OCI-LY3 (cell line): Measurements from ENCODE around the gene GRK3.

Experiments
- H2AFZ ChIP-seq: fragments of 200-600, 300-600 bp; shearing (Covaris generic); 2 replicates; pipeline ENCODE4 v1.6.0; 2014; ENCODE audit warnings: antibody characterized with exemption, low read depth, low read length
- H3K27ac ChIP-seq: fragments of 200-600, 300-600 bp; sonication (generic); 2 replicates; pipeline ENCODE4 v1.5.1; 2014; ENCODE audit warnings: mild to moderate bottlenecking, low read length, moderate library complexity, mixed read lengths
- H3K27me3 ChIP-seq: fragments of 200-600, 300-600 bp; sonication (generic); 2 replicates; pipeline ENCODE4 v1.6.1; 2014; ENCODE audit warnings: low read depth, low read length, mixed read lengths
- H3K36me3 ChIP-seq: fragments of 200-600, 300-600 bp; sonication (generic); replicated peaks from 2 replicates; pipeline ENCODE3; 2014; ENCODE audit warnings: low read depth, low read length, mixed read lengths
- H3K4me1 ChIP-seq: fragments of 300-600, 200-600 bp; sonication (generic); 2 replicates; pipeline ENCODE4 v1.6.1; 2014; ENCODE audit warnings: low read length, mixed read lengths
- H3K4me2 ChIP-seq: fragments of 200-600, 300-600 bp; sonication (generic); 2 replicates; pipeline ENCODE4 v1.6.1; 2014; ENCODE audit warnings: low read length, mixed read lengths
- H3K4me3 ChIP-seq: fragments of 300-600, 200-600 bp; sonication (generic); 2 replicates; pipeline ENCODE4 v1.5.1; 2014; ENCODE audit warnings: antibody characterized with exemption, mild to moderate bottlenecking, low read length, moderate library complexity
- H3K79me2 ChIP-seq: fragments of 300-600, 200-600 bp; shearing (Covaris generic); 2 replicates; pipeline ENCODE4 v1.6.1; 2014; ENCODE audit warnings: mild to moderate bottlenecking, low read length, mixed read lengths
- H3K9ac ChIP-seq: fragments of 300-600, 200-600 bp; shearing (Covaris generic); 2 replicates; pipeline ENCODE4 v1.6.0; 2014; ENCODE audit warnings: mild to moderate bottlenecking, low read length, moderate library complexity
- H3K9me3 ChIP-seq: fragments of 200-600, 300-600 bp; shearing (Covaris generic); 2 replicates; pipeline ENCODE4 v1.6.1; 2014; ENCODE audit warnings: low read length, mixed read lengths; ENCODE audit not compliant: insufficient read depth
- H4K20me1 ChIP-seq: fragments of 200-600, 300-600 bp; sonication (generic); 2 replicates; pipeline ENCODE4 v1.6.1; 2016; ENCODE audit warnings: low read length, mixed read lengths; ENCODE audit not compliant: insufficient read depth
- CTCF ChIP-seq: fragments of 200-600, 300-600 bp; sonication (generic); IDR thresholded peaks from 2 replicates; pipeline ENCODE4 v1.5.1; 2014; ENCODE audit warnings: antibody characterized with exemption, low read length, low read depth
- EZH2phosphoT487 ChIP-seq: fragments of 200-600 bp; shearing (Covaris generic); IDR thresholded peaks from 2 replicates; pipeline ENCODE4 v1.6.1; 2018; ENCODE audit warnings: antibody characterized with exemption, mixed run types, low read depth

GRK3 gene

GRCh38 chr22:25722223-25722622 is 157.7 kb downstream of the GRK3 start:
- Histone ChIP-seq H3K27ac (no peak overlapping the region), H3K4me1 (peaks cover 22% of the 10 kb centered on the region), H3K9ac (no peak overlapping the region), H3K36me3 (peaks cover 45% of the 10 kb centered on the region), H3K27me3 (no peaks in the 10 kb centered on the region), H3K4me3 (no peak overlapping the region), H3K79me2 (no peaks in the 10 kb centered on the region), H3K4me2 (no peak overlapping the region), H3K9me3 (no peaks in the 10 kb centered on the region), H2AFZ (no peak overlapping the region), H4K20me1 (no peaks in the 10 kb centered on the region)
- TF ChIP-seq CTCF, result no peak
- TF ChIP-seq EZH2phosphoT487, result no peak

DNA sequence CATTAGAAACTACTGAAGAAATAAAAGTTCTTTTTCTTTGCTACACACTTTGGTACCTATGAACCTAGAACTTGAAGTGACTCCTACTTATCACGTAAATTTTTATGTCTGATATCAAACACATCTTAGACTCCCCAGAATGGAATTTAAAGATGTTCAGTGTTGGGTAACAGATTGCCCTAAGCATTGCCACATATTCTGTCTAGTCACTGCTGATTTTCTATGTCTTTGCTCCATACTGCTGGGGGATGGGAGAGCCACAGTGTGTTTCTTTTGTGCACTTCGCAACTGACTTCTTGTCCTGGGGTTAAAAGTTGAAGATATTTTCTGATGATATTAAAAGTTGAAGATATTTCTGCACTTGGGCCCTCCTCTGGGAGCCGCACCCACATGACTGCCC is 158.2 kb downstream of the GRK3 start:
- TF ChIP-seq EZH2phosphoT487 (no peak), CTCF (no peak)
- no peak overlapping the region for H3K4me3 ChIP-seq
- no peak overlapping the region for H3K4me2 ChIP-seq
- no peaks in the 10 kb centered on the region for H3K27me3 ChIP-seq
- H4K20me1 ChIP-seq, result no peaks in the 10 kb centered on the region
- no peaks in the 10 kb centered on the region for H3K79me2 ChIP-seq
- no peak overlapping the region for H2AFZ ChIP-seq
- peaks cover 45% of the 10 kb centered on the region for H3K36me3 ChIP-seq
- peaks cover 18% of the 10 kb centered on the region for H3K4me1 ChIP-seq
- H3K27ac ChIP-seq, result no peak overlapping the region
- no peak overlapping the region for H3K9ac ChIP-seq
- no peaks in the 10 kb centered on the region for H3K9me3 ChIP-seq

GRCh38 chr22:25726241-25726640 is 161.8 kb downstream of the GRK3 start:
- Histone ChIP-seq H3K27ac (0 out of 2 replicates have a peak overlapping the region, but pooled peaks have one; percentile 5), H3K4me2 (no peak overlapping the region), H3K4me3 (no peak overlapping the region), H2AFZ (no peak overlapping the region), H4K20me1 (no peaks in the 10 kb centered on the region), H3K9me3 (no peaks in the 10 kb centered on the region), H3K36me3 (peaks cover 39% of the 10 kb centered on the region), H3K27me3 (no peaks in the 10 kb centered on the region), H3K79me2 (no peaks in the 10 kb centered on the region), H3K9ac (no peak overlapping the region), H3K4me1 (no peaks in the 10 kb centered on the region)
- TF ChIP-seq CTCF, result no peak
- no peak for TF ChIP-seq EZH2phosphoT487

DNA sequence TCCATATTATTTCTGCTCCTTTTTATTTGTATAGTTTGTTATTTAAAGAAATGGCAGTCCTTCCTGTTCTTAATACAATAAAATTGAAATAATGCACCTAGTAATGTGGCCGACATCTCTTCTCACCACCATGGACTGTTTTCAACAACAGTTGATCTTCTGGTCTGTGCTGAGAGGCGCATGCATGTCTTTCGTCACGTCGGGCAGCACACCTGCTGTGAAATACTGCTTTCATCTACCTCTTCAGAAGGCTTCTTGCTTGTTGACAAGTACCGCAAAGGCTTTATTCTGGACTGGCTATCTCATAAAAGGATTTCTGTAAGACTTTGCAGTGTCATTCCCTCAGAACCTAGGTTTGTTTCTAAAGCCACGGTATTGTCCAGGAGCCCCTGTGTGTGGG is 163.6 kb downstream of the GRK3 start:
- Histone ChIP-seq H4K20me1 (no peaks in the 10 kb centered on the region), H3K27me3 (no peaks in the 10 kb centered on the region), H2AFZ (no peak overlapping the region), H3K79me2 (no peaks in the 10 kb centered on the region), H3K9ac (no peak overlapping the region), H3K36me3 (peaks cover 23% of the 10 kb centered on the region), H3K4me2 (no peak overlapping the region), H3K27ac (no peak overlapping the region), H3K4me3 (no peak overlapping the region), H3K9me3 (no peaks in the 10 kb centered on the region), H3K4me1 (no peaks in the 10 kb centered on the region)
- TF ChIP-seq EZH2phosphoT487, result no peak
- TF ChIP-seq CTCF, result no peak
